Activated T-cell treated with anti-CD3 and anti-CD28 coated beads, Interleukin-2, amount 50 U/mL, for 4 hours (primary cell): ENCODE data around the gene TNNI3K. TPM values are rescaled to one million over a fixed set of nuclear protein-coding genes. Genes with fewer than 3 reads are reported as not detected.

Experiments used
- ATAC-seq, 2 donors: fragments of 200-7000 bp; cut with Tn5 transposase; one replicate each; pipeline ENCODE4 v1.10.0; 2021
- DNase-seq: peaks from one replicate; pipeline ENCODE4 v3.0.0-alpha.2; 2020
- H3K27me3 Mint-ChIP-seq: one replicate; pipeline ENCODE4 v1.8.0; 2021; ENCODE audit warnings: low read depth, mixed read lengths
- H3K36me3 Mint-ChIP-seq: one replicate; pipeline ENCODE4 v1.8.0; 2022; ENCODE audit warnings: mixed read lengths; ENCODE audit not compliant: insufficient read depth
- H3K4me1 Mint-ChIP-seq: one replicate; pipeline ENCODE4 v1.8.0; 2021; ENCODE audit warnings: low read depth, mixed read lengths
- H3K4me3 Mint-ChIP-seq: one replicate; pipeline ENCODE4 v1.8.0; 2021; ENCODE audit warnings: mild to moderate bottlenecking, moderate library complexity, mixed read lengths
- H3K9me3 Mint-ChIP-seq: one replicate; pipeline ENCODE4 v1.8.0; 2021; ENCODE audit warnings: mixed read lengths
- total RNA-seq, 3 donors: library from RNA; stranded (reverse); gene quantifications; one replicate each; pipeline ENCODE4 v1.2.1, GENCODE V29; 2021

The TNNI3K gene
- total RNA-seq, 3 donors from 2014 or later: not detected

DNA sequence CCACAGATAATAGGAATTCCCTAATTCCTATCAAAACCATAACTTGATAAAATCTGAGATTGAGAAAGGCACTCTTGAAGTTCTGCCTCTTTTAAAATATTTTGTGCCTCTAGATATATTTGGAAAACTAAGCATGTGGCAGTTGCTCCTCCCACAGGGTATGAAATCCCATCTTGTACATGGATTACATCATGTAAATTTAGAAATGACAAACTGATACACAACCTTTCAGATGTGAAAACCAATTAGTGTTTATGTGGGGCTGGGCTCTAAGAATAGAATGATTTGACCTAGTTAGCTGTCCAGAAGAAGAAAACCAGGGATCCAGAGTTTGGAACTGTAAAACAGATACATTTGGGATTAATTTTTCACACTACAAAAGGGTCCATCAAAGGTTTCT, 261.5 kb downstream of the TNNI3K start:
- Mint-ChIP-seq H3K27me3 (no peaks in the 10 kb centered on the region), H3K4me3 (no peak overlapping the region), H3K36me3 (no peaks in the 10 kb centered on the region), H3K4me1 (no peaks in the 10 kb centered on the region), H3K9me3 (no peaks in the 10 kb centered on the region)
- ATAC-seq (no peak), DNase-seq (no peak)

DNA sequence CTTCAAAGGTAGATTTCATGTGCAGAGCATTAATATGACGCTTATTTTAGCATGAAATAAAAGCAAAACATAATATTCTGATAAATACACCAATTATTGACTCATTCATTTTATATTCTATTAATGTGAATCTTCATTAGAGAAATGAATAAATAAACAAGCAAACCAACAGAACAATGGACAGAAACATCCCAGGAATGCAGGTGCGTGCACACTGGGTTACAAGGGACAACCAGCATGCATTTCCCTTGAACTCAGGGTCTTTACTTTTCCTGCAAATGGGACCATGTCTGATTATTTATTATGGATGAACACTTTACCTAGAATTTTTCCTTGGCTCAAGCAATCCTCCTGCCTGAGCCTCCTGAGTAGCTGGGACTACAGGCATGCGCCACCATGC, 263.7 kb downstream of the TNNI3K start:
- H3K27me3 Mint-ChIP-seq: no peaks in the 10 kb centered on the region
- no peaks in the 10 kb centered on the region for H3K36me3 Mint-ChIP-seq
- DNase-seq (no peak), ATAC-seq (no peak)
- no peak overlapping the region for H3K4me3 Mint-ChIP-seq
- no peaks in the 10 kb centered on the region for H3K4me1 Mint-ChIP-seq
- no peaks in the 10 kb centered on the region for H3K9me3 Mint-ChIP-seq

GRCh38 chr1:74502432-74502831, 267.2 kb downstream of the TNNI3K start:
- ATAC-seq: no peak
- no peak for DNase-seq
- no peaks in the 10 kb centered on the region for H3K4me1 Mint-ChIP-seq
- H3K27me3 Mint-ChIP-seq: no peaks in the 10 kb centered on the region
- no peak overlapping the region for H3K4me3 Mint-ChIP-seq
- H3K36me3 Mint-ChIP-seq: no peaks in the 10 kb centered on the region
- no peaks in the 10 kb centered on the region for H3K9me3 Mint-ChIP-seq

- Mint-ChIP-seq H3K4me1 (no peaks in the 10 kb centered on the region), H3K4me3 (no peak overlapping the region), H3K36me3 (no peaks in the 10 kb centered on the region), H3K27me3 (no peaks in the 10 kb centered on the region), H3K9me3 (no peaks in the 10 kb centered on the region)
- ATAC-seq: no peak
- no peak for DNase-seq
These were observed 267.7 kb downstream of the TNNI3K start for GRCh38 chr1:74502858-74503257.

DNA sequence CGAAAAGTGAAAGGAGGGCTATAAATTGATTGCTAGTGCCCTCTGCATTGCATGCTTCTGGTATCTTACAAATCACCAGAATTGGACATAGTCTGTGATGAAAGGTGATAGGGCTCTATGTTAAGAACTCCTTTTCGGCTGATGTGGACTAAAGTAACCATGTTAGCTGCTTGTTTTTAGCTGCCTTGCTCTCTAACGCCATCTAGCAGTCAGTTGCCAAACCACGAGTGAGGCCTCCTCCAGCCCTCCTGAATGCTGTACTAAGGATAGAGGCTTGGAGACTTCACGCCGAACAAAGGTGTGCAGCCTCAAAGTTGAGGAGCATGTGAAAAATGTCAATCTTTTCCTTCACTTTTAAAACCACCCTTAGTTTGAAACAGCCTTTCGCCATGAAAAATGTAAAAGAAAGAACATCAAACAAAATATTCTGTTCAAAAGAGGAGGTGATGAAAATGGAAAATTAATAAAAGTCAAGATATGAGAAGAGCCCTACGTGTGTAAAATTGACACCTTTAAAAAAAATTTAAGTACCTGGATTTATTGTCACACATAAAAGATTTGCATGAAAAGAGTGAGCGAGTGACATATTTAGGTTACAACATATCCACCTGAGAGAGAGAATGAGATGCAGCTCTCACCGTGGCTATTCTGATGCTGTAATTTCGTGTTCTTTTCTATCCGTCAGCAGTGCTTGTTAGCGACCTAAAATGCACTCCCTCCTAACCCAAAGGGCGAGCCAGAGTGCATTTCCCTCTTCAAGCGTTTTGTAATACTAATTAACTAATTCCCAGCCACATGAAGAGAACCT, 269.1 kb downstream of the TNNI3K start:
- peaks cover 2% of the 10 kb centered on the region for H3K27me3 Mint-ChIP-seq
- H3K36me3 Mint-ChIP-seq: no peaks in the 10 kb centered on the region
- DNase-seq (no peak), ATAC-seq (peak; percentile 65 to 69)
- no peak overlapping the region for H3K4me3 Mint-ChIP-seq
- no peaks in the 10 kb centered on the region for H3K4me1 Mint-ChIP-seq
- no peaks in the 10 kb centered on the region for H3K9me3 Mint-ChIP-seq

- no peak overlapping the region for H3K4me3 Mint-ChIP-seq
- DNase-seq (no peak), ATAC-seq (no peak)
- no peaks in the 10 kb centered on the region for H3K4me1 Mint-ChIP-seq
- no peaks in the 10 kb centered on the region for H3K9me3 Mint-ChIP-seq
- H3K27me3 Mint-ChIP-seq: peaks cover 2% of the 10 kb centered on the region
- H3K36me3 Mint-ChIP-seq: no peaks in the 10 kb centered on the region
These were observed 269.8 kb downstream of the TNNI3K start for GRCh38 chr1:74504933-74505512.

DNA sequence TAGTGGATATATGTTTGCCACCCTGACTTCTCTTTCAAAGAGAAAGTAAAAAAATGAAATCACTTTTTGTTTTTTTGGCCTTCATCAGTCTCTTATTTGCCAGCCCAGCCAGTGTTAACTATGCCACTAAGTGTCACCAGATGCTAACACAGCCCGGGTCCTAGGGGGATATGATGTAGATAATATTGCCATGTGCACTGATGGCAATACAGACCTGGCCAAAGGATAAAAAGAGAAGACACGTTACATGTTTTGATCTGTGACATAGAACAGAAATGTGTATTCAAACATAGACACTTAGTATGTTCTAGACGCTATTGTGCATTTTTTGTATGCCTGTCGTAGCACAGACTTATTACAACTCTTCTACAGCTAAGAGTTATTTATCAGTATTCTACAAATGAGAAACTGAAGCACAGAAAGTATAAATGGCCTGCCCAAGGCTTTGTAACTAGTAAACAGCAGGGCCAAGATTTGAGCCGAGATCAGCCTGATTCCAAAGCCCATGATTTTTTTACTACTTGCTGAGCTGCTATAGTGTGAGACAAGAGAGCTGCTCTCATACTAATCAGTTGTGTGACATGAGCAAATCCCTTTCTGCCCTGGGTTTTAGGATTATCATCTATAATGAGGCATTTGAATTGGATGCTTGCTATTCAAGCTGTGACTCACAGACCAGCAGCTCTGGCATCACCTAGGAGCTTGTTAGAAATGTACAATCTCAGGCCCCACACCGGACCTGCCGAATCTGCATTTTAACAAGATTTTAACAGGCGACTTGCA, 270.9 kb downstream of the TNNI3K start:
- no peaks in the 10 kb centered on the region for H3K36me3 Mint-ChIP-seq
- ATAC-seq (no peak), DNase-seq (no peak)
- H3K4me3 Mint-ChIP-seq: no peak overlapping the region
- no peaks in the 10 kb centered on the region for H3K4me1 Mint-ChIP-seq
- no peaks in the 10 kb centered on the region for H3K9me3 Mint-ChIP-seq
- peaks cover 2% of the 10 kb centered on the region for H3K27me3 Mint-ChIP-seq

DNA sequence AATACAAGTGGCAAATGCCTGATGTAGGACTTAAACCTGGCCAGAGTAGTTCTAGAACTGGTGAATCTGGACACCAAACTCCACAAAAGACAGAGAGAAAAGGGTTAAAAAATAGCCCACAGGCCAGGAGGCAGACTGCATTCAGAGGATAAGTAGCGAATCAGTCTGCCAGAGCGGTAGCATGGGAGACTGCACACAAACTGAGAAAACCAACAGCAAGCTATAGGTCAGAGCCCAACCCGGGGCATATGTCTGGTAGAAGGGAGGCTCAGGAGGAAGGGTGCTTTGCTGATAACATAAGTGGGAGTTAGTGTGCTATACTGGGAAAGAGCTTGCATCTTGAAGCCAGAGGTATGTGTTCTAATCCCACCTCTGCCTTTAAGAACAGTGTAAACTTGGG, 273.3 kb downstream of the TNNI3K start:
- Mint-ChIP-seq H3K4me3 (no peak overlapping the region), H3K9me3 (no peaks in the 10 kb centered on the region), H3K27me3 (peaks cover 2% of the 10 kb centered on the region), H3K36me3 (no peaks in the 10 kb centered on the region), H3K4me1 (no peaks in the 10 kb centered on the region)
- no peak for DNase-seq
- no peak for ATAC-seq

GRCh38 chr1:74512170-74512915, 277.2 kb downstream of the TNNI3K start, which contains the start of gene LRRC53:
Gene LRRC53, minus strand, starts transcription at chr1:74512611. Its CDS starts 29,262 bp downstream, at chr1:74483349.
- Mint-ChIP-seq H3K36me3 (no peaks in the 10 kb centered on the region), H3K27me3 (peaks cover 2% of the 10 kb centered on the region), H3K4me1 (no peaks in the 10 kb centered on the region), H3K4me3 (no peak within 1 kb of the TSS), H3K9me3 (no peaks in the 10 kb centered on the region)
- no peak for DNase-seq
- no peak for ATAC-seq

DNA sequence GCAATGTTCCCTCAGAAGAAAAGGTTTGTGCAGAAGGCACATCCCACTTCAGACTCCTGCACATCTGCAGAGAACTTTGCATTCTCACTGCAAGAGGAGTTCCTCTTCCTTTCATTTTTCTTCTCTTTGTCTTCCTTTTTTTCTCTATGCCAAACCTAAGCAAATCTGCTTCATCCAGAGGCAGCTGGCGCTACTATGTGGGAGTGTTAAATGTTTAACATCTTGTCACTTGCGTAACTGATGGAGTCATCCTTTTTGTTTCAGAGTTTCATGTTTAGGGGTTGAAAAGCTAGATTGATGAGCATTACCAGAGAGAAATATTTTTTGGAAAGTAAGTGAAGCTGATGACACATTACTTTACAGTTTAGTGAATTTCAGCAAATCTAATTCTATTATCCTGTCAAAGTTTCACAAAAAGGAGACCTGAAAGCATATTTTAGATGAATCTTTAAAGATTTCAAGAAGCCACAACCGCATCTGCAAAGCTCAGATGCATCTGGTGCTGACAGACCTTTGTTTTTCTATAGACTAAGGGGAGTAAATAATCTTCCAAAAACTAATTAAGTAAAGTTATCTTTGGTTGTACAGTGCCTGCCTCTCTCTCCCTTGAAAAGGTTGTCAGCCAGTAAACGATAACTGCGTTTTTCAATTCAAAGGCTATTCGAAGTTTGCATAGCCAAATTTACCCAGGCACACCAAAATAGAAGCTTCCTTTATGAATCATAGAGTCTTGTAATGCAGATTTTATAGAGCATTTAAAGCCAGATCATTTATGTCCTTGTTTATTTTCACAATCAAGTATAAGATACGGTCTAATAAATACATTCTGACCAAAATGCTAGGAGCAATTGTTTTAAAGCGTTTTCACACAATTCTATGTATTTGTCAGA, 278.5 kb downstream of the TNNI3K start:
- Mint-ChIP-seq H3K36me3 (no peaks in the 10 kb centered on the region), H3K4me3 (no peak overlapping the region), H3K4me1 (no peaks in the 10 kb centered on the region), H3K9me3 (no peaks in the 10 kb centered on the region), H3K27me3 (no peaks in the 10 kb centered on the region)
- ATAC-seq (no peak), DNase-seq (no peak)

GRCh38 chr1:74517599-74518051, 282.4 kb downstream of the TNNI3K start:
- ATAC-seq: no peak
- H3K36me3 Mint-ChIP-seq: no peaks in the 10 kb centered on the region
- H3K4me3 Mint-ChIP-seq: no peak overlapping the region
- no peak for DNase-seq
- peaks cover 6% of the 10 kb centered on the region for H3K27me3 Mint-ChIP-seq
- no peaks in the 10 kb centered on the region for H3K4me1 Mint-ChIP-seq
- no peaks in the 10 kb centered on the region for H3K9me3 Mint-ChIP-seq

DNA sequence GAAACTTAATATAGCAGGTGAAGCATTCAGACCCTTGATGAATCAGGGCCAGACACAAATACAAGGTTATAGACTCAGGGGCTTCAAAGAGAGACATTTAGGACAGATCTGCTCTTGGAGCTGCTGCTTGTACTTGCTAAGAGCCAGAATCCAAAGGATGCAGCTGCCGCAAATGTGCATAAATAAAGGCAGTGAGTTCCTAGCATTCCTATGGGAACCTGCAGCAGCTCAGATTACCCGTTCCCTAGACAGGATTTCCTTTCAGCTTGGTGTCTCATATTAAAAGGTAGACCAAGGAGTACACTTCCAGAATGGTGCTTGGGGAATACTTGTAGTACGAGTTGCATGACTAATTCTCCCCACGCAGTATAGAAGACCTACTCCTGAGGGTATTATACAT, 287.0 kb downstream of the TNNI3K start:
- no peak for DNase-seq
- no peak for ATAC-seq
- no peaks in the 10 kb centered on the region for H3K9me3 Mint-ChIP-seq
- H3K27me3 Mint-ChIP-seq: peaks cover 6% of the 10 kb centered on the region
- no peaks in the 10 kb centered on the region for H3K4me1 Mint-ChIP-seq
- H3K4me3 Mint-ChIP-seq: no peak overlapping the region
- no peaks in the 10 kb centered on the region for H3K36me3 Mint-ChIP-seq

- no peak overlapping the region for H3K4me3 Mint-ChIP-seq
- DNase-seq (no peak), ATAC-seq (no peak)
- no peaks in the 10 kb centered on the region for H3K4me1 Mint-ChIP-seq
- H3K36me3 Mint-ChIP-seq: no peaks in the 10 kb centered on the region
- no peaks in the 10 kb centered on the region for H3K9me3 Mint-ChIP-seq
- H3K27me3 Mint-ChIP-seq: peaks cover 6% of the 10 kb centered on the region
These were observed 288.8 kb downstream of the TNNI3K start for GRCh38 chr1:74523873-74524480.
